Activated T-cell treated with anti-CD3 and anti-CD28 coated beads for 24 hours (primary cell): ENCODE results near the gene RABGEF1.
A peak's percentile ranks its signal among the peaks of the same experiment; 100 is the strongest.
"Not testable (repeated sequence)": the region's sequence is repeated elsewhere in the genome, so short reads cannot be mapped to it uniquely, and the experiment has no call there.

Experiments used
- DNase-seq: peaks from one replicate; pipeline ENCODE4 v3.0.0-alpha.2; 2020; ENCODE audit warnings: low read depth

RABGEF1 gene

DNA sequence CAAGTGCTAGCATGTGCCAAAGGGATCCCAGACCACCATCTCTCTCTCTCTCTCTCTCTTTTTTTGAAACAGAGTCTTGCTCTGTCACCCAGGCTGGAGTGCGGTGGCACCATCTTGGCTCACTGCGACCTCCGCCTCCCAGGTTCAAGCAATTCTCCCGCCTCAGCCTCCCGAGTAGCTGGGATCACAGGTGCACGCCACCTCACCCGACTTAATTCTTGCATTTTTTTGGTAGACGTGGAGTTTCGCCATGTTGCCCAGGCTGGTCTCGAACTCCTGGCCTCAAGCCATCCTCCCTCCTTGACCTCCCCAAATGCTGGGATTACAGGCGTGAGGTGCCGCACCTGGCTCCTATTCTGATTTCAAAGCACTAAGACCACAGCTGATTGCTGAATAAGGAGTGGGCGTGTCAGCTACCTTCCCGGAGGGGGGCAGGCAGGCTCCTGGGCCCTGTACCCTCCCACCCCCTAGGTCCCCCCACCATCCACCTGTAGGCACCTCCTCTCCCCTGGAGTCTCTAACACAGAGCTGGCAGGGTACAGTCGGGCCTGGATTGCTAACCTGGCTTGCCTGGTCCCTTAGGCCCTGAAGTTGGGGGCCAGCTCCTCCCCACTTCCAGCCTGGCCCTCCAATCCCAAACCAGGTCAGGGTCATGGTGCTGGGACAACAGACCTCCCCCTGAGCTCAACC, 74.8 kb downstream of the RABGEF1 start:
- DNase-seq: not testable (repeated sequence)

DNA sequence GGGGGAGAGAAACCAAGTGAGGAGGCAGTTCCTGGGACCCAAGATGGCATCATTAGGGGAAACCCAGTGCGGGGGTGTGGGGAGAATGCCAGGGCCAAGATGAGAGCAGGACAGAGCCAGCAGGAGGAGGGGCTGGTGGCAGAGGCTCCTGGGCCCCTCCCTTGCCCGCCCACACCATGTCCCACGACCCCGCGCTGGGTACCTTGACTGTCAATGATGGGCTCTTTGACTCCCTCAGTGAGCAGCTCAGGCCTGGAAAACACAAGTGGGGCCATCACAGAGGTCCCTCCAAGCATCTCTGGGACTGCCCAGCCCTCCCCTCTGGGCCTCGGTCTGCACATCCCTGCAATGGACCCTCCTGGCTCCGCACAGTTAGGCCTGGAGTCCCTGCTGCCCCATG, 75.4 kb downstream of the RABGEF1 start:
- no peak for DNase-seq

DNA sequence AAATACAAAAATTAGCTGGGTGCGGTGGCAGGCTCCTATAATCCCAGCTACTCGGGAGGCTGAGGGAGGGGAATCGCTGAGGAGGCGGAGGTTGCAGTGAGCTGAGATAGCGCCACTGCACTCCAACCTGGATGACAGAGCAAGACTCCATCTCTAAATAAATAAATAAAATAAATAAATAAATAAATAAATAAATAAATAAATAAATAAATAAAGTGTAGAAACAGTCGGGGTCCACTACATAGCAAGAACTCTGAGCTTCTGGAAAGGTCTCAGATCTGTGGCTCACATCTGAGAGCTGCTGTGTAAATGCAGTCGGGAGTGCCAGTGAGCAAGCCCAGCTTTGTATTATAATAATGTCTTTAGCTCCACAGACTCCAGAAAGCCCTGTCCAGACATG, 76.1 kb downstream of the RABGEF1 start:
- not testable (repeated sequence) for DNase-seq

DNA sequence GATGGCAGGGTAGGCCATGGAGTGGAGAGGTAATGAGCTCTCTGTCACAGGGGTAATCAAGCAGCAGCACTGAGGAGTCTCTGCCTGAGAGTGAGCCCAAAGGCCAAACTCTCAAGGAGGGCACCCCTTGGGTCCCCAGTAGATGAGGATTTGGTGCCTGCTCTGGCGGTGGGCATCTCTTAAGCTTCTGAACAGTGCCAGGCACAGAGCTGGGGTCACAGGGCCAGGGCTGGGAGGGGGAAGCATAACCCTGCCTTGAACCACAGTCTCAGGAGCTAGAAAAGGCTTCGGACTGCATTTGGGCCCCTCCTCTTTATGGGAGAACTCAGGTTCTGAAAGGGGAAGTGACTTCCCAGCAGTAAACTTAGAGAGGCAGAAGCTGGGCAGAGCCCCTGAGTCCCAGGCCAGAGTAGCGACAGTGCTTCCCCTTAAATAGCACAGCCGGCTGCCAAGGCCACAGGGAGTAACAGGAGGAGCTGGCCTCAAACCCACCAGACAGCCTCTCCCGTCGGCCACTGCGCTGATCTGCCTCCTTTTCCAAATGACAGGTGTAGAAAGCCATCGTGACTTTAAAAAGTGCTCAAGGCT, 76.8 kb downstream of the RABGEF1 start:
- not testable (repeated sequence) for DNase-seq

DNA sequence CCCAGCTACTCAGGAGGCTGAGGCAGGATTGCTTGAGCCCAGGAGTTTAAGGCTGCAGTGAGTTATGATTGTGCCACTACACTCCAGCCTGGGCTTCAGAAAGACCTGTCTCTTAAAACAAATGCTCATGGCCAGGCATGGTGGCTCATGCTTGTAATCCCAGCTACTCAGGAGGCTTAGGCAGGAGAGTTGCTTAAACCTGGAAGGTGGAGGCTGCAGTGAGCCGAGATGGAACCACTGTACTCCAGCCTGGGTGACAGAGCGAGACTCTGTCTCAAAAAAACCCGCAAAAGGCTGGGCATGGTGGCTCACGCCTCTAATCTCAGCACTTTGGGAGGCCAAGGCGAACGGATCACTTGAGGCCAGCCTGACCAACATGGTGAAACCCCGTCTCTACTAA, 77.4 kb downstream of the RABGEF1 start:
- DNase-seq: not testable (repeated sequence)

DNA sequence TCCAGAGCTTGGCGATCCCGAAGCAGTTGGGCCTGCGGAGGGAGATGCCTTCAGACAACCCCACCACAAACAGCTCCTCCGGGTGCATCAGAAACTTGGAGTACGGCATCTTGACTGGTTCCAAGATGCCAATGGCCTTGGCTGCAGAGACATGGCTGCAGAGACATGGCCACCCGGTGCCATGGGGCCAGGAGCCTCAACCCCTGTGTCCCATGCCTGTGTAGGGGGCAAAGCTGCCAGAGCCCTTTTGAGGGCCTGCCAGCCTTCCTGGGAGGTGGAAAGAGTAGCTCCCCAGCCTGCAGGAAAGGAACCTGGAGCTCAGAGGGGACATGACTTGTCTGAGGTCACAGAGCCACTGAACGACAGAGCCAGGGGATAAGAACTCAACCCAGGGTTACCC, 83.5 kb downstream of the RABGEF1 start:
- DNase-seq: no peak

DNA sequence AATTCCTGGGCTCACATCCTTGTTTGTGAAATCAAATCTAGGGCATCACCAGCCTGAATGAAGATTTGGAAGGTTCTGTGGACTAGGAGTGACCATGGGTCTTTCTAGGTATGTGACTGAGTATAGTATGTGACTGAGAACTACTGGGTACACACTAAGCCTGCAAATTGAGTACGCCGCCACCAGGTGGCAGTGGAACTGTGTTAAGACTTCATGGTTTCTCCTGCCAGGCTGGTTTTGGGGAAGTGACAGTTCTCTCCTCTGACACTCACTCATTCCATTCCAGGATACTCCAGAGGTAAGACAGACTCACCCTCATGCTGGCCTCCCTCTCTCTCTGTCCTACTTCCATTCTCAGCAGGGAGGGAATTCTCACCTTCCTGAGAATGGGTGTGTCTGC, 85.0 kb downstream of the RABGEF1 start:
- peak; percentile 16 for DNase-seq

DNA sequence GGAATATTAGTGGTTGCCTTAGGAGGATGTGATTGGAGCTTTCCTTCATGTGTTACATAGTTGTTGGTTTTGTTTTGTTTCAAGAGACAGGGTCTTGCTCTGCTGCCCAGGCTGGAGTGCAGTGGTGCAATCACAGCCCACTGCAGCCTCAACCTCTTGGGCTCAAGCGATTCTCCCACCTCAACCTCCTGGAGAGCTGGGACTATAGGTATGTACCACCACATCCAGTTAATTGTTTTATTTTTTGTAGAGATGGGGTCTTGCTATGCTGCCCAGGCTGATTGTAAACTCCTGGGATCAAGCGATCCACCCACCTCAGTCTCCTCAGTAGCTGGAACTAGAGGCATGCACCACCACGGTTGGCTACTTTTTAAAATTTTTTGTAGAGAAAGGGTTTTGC, 86.1 kb downstream of the RABGEF1 start:
- no peak for DNase-seq

DNA sequence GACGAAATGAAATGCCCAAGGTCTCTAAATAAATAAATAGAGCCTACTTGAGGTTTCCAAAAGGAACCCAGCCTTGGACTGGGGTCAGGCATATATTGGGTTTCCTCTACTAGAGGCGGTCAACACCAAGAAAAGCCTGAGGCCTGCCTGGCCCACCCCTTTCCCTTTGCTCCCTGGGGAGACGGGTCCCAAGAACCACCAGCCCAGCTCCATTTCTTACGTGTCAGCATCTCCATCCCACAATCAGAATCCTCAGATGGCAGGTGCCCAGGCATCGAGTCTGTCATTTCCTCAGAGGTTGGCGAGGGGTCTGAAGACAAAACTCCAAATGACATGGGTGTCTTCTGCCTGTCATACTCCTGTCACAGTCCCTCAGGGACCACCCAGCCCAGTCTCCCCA, 90.4 kb downstream of the RABGEF1 start:
- DNase-seq: not testable (repeated sequence)

DNA sequence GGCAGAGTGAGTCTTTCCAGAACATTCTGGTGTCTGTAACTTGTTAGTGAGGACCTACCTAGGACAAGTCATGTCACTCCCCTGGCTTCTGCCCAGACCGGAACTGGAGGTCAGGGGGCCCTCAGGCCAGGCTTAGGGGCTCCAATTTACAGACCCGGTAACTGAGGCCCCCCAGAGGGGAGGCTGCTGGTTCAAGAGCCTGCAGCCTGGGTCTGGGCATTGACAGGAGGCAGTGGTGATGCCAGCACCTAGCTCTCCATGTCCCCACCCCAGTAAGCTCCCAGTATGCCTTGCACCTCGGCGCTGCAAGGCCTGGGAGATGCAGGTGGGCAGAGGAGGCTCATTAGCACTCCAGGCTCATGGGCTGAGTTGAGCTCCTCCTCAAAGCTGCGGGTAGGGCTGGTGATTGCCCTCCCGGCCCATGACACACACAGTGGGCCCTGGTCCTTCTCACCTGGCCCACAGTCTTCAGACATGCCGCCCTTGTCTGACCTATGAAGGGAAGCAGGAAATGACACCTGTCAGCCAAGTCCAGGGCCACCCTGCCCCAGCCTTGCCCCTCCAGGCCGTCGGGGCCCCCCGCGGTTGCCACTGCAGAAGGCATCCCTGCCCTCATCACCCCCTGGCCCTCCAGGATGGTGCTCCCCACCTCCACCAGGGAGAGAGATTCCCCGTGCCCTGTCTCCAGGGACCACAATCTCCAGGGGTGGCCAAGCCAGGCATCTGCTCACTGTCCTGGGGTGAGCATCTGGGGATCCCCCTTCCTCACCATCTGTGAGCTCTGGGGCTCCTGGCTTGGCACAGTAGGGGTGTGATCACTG, 92.2 kb downstream of the RABGEF1 start:
- no peak for DNase-seq

DNA sequence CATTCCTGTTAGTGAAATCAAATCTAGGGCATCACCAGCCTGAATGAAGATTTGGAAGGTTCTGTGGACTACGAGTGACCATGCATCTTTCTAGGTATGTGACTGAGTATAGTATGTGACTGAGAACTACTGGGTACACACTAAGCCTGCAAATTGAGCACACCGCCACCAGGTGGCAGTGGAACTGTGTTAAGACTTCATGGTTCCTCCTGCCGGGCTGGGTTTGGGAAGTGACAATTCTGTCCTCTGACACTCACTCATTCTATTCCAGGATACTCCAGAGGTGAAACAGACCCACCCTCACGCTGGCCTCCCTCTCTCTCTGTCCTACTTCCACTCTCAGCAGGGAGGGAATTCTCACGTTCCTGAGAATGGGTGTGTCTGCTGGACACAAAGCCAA, 96.5 kb downstream of the RABGEF1 start:
- DNase-seq: no peak

DNA sequence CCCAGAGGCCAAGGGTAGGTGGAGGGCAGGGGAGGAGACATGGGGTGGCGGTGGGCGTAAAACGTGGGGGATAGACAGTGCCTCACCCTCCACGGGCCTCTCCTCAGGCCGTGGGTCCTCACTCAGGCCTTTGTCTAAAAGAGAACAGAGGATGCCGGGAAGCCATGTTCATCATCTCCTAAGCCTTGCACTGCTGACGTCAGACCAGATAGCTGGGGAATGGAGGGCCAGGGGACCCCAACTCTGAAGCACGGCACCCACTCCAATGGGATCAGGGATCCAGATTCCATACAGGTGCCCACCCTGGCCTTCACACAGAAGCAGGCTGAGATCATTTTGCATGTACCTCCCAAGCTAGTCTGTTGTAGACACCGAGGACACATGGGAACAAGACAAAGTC, 97.1 kb downstream of the RABGEF1 start:
- no peak for DNase-seq

DNA sequence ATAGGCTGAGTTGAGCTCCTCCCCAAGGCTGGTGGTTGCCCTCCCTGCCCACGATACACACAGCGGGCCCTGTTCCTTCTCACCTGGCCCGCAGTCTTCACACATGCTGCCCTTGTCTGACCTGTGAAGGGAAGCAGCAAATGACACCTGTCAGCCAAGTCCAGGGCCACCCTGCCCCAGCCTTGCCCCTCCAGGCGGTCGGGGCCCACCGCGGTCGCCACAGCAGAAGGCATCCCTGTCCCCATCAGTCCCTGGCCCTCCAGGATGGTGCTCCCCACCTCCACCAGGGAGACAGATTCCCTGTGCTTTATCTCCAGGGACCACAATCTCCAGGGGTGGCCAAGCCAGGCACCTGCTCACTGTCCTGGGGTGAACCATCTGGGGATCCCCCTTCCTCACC, 99.3 kb downstream of the RABGEF1 start:
- DNase-seq: no peak

DNA sequence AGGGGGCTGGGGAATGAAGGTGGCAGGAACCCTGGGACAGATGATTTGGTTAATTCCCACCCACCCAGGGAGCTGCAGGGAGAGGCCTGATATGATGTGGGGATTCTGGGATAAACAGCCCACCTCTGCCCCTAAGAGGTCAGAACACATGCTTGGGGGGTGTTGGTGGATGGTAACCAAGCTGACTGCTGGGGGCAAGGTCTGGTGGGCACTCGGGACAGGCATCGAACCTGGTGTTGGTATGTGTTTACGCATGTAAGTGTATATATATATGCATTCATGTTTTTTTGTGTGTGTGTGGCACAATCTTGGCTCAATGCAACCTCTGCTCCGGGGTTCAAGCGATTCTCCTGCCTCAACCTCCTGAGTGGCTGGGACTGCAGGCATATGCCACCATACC, 99.8 kb downstream of the RABGEF1 start:
- DNase-seq: no peak

DNA sequence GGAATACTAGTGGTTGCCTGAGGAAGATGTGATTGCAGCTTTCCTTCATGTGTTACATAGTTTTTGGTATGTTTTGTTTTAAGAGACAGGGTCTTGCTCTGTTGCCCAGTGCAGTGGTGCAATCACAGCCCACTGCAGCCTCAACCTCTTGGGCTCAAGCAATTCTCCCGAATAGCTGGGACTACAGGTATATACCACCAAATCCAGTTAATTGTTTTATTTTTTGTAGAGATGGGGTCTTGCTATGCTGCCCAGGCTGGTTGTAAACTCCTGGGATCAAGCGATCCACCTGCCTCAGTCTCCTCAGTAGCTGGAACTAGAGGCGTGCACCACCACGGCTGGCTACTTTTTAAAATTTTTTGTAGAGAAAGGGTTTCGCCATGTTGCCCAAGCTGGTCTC, 101.4 kb downstream of the RABGEF1 start:
- no peak for DNase-seq

DNA sequence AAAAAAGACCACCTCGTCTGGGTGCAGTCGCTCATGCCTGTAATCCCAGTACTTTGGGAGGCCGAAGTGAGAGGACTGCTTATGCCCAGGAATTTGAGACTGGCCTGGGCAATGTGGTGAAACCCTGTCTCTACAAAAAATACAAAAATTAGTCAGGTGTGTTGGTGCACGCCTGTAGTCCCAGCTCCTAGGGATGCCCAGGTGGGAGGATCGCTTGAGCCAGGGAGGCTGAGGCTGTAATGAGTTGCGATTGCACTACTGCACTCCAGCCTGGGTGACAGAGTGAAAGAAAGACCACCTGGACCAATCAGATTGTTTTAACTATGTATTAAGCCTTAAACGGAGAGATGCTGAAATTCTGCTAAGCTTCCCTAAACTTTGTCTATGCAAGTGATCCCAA, 103.0 kb downstream of the RABGEF1 start:
- not testable (repeated sequence) for DNase-seq

DNA sequence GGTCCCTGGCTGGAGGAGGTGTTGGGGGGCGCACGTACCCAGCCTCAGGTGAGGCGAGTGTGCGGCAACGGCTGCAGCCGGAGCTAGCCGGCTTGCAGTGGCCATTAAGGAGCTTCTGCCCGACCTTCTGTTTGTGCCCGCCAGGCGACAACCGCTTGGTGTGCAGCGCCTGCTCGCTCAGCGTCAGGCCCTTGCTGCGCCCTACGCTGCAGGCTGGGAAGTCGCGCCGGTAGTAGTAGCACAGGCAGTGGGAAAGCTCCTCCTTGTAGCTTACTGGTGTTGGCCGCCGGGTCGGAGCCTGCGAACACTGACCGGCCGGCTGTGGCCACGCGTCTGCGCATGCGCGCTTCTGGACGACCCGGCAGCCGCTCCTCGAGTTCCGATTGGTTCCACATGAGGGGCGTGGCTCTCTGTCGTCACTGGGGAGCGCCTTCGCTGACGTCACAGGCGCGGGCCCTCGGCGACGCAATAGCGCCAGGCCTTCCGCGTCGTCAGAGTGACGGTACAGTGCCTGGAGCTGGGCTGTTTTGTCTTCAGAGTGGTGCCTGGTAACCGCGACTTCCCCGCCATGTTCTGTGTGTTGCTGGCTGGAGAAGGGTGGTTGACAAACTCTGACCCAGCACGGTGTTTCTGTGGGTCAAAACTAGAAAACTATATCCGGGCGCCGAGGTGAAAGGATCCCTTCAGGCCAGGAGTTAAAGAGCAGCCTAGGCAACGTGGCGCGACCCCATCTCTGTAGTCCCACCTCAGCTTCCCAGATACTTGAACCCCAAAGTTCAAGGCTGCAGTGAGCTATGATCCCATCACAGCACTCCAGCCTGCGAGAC, 104.2 kb downstream of the RABGEF1 start:
- peak; percentile 99 for DNase-seq

DNA sequence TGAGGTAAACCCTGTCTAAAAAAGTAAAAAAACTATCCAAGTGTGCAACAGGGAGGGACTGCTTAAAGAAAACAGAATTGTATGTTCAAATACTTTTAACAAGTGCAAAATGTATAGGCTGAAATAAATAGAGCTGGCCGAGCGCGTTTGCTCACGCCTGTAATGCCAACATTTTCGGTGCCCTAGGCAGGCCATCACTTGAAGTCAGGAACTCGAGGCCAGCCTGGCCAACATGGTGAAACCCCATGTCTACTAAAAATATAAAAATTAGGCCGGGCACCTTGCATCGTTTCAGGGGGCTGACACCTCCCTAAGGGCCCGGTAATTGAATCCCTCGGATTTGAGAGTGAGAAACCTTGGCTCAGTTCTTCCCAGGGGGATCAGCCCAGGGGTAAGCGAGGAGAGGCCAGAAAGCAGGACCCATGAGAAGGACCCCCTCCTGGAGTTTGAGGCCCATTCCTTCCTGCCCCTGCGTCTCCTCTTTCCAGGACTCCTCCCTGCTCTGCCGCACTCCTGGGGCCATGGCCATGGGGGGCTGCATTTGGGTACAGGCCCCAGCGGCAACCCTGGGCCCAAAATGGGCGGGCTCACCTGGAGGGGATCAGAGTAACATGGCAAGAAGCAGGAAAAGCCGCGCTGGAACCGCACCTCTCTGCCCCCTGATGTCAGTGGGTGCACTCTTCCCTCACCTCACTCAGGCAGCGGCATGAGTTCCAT, 105.0 kb downstream of the RABGEF1 start:
- DNase-seq: no peak

DNA sequence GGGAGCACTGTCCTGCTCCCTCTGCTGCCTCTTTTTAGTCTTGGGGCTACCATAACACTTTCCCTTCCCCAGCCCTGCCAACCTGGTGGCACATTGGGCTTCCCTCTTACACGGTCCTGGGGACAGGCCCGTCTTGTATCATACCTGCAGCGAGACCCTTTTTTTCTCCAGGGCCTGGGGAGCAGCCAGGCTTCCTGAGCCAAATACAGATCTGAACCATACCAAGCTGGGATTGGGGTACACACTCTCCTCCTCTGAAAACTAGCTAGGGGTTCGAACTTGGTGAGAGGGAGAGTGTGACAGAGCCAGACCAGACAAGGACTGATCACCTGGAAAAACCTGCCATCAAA, 105.5 kb downstream of the RABGEF1 start:
- not testable (repeated sequence) for DNase-seq

DNA sequence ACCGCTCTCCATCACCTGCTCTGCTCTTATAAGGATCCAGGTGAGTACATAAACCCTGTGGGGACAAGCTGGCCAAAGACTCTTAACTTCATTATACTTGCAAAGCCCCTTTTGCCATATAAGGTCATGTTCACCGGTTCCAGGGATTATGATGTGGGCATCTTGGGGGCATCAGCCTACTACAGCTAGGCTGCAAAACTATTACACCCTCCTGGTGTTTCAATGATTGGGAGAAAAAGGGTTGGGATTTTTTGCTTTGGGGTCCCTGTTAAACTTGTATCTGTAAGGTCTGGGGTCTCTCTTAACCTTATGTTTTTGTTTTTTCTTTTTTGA, 107.0 kb downstream of the RABGEF1 start:
- DNase-seq: not testable (repeated sequence)

DNA sequence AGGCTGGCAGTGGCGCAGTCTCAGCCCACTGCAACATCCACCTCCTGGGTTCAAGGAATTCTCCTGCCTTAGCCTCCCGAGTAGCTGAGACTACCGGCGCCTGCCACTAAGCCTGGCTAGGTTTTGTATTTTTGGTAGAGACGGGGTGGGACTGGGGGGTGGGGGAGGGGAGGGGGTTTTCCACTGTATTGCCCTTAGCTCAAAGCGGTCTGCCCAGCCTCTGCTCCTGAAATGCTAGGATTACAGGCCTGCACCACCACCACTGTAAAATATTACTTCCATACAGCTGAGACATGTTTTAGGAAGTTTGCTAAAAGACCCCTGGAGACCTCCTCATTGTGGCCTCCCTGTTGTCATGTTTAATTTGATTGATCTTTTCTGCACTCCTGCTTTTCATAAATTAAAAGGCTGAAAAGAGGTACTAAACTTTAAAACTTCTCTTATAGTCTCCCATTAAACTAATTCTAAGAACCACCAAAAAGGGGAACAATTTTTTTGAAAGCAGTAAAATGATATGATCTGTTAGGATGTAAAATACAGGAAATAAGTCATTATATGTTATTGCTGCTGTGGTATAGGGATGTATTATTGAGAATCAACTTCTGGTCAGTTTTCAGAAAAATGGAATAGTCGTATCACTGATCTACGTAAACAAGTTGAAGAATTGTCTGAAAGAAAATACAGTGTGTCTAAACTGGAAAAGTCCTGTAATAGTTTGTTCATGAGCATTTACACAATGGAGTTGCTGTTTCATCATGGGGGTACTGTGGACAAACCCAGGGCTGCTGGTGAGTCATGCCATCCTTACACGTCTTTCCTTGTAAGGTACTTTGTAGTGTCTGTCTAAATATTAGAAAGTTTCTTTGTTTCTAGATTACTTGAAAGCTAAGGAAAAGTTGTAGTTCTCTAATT, 107.6 kb downstream of the RABGEF1 start:
- DNase-seq: no peak
